Mesodermal cell (in vitro differentiated cells): ENCODE measurements around the gene CFAP20. TPM values are rescaled to one million over a fixed set of nuclear protein-coding genes. Genes with fewer than 3 reads are reported as not detected.

ENCODE experiments used
- H3K27ac ChIP-seq: 2 replicates; pipeline ENCODE4 v1.7.0; 2013; ENCODE audit warnings: mild to moderate bottlenecking, low read depth, low read length, moderate library complexity; ENCODE audit not compliant: severe bottlenecking
- H3K36me3 ChIP-seq: 2 replicates; pipeline ENCODE4 v1.7.1; 2013; ENCODE audit warnings: mild to moderate bottlenecking, low read length, moderate library complexity; ENCODE audit not compliant: control insufficient read depth, insufficient read depth
- H3K4me1 ChIP-seq: one replicate; pipeline ENCODE4 v1.7.1; 2013; ENCODE audit warnings: mild to moderate bottlenecking, low read length; ENCODE audit not compliant: insufficient read depth, control insufficient read depth, poor library complexity, severe bottlenecking
- H3K4me3 ChIP-seq: 2 replicates; pipeline ENCODE4 v1.7.0; 2013; ENCODE audit warnings: low read length, control low read depth, mild to moderate bottlenecking; ENCODE audit not compliant: insufficient read depth, poor library complexity, severe bottlenecking; ENCODE audit errors: extremely low read depth
- H3K9me3 ChIP-seq: 2 replicates; pipeline ENCODE4 v1.7.1; 2013; ENCODE audit warnings: mild to moderate bottlenecking, low read length, moderate library complexity; ENCODE audit not compliant: control insufficient read depth
- WGBS, 2 experiments: methylation state at CpG; one replicate each; pipeline ENCODE4 v1.1.5; 2013; ENCODE audit warnings: missing lambda C conversion rate in 2 of 2; ENCODE audit not compliant: insufficient coverage in 2 of 2; 5-methylcytosine and 5-hydroxymethylcytosine counted together
- polyA plus RNA-seq, 2 experiments: library from polyadenylated mRNA; stranded (reverse); fragments of 50-300 nt; gene quantifications; one replicate each; pipeline ENCODE4 v1.2.3, GENCODE V29; 2013

Gene CFAP20
- polyA plus RNA-seq (2013, experiment 1 of 2), result 58.2 TPM
- 49.2 TPM for polyA plus RNA-seq (2013, experiment 2 of 2)

GRCh38 chr16:58129097-58129936, at the start of gene CFAP20:
Gene CFAP20 (minus strand): TSS chr16:58129381. CDS start chr16:58129115, 266 bp downstream.
- Histone ChIP-seq H3K4me1 (peaks cover 26% of the 10 kb centered on the region), H3K27ac (peak within 1 kb of the TSS; percentile 89), H3K36me3 (no peaks in the 10 kb centered on the region), H3K9me3 (no peaks in the 10 kb centered on the region), H3K4me3 (peak within 1 kb of the TSS; percentile 76)
- 4 to 6% methylated on average over 67 to 69 of the region's 70 CpGs for WGBS, 2 experiments

- H3K9me3 ChIP-seq, result no peaks in the 10 kb centered on the region
- peaks cover 85% of the 10 kb centered on the region for H3K36me3 ChIP-seq
- H3K4me1 ChIP-seq, result no peaks in the 10 kb centered on the region
- H3K4me3 ChIP-seq, result no peak overlapping the region
- WGBS, 2 experiments, result 88% methylated on average over 1 of the region's 1 CpG; no CpG with 5 or more reads in 1 of the 2 experiments
- no peak overlapping the region for H3K27ac ChIP-seq
Observed at GRCh38 chr16:58177353-58177710, 48.2 kb upstream of the CFAP20 start.

GRCh38 chr16:58176608-58177352, 47.6 kb upstream of the CFAP20 start:
- Histone ChIP-seq H3K27ac (no peak overlapping the region), H3K9me3 (no peaks in the 10 kb centered on the region), H3K4me3 (no peak overlapping the region), H3K4me1 (no peaks in the 10 kb centered on the region), H3K36me3 (peaks cover 83% of the 10 kb centered on the region)
- 90 to 98% methylated on average over 4 of the region's 5 CpGs for WGBS, 2 experiments

- no peak overlapping the region for H3K4me3 ChIP-seq
- WGBS, 2 experiments, result no CpG with 5 or more reads among the region's 2 CpGs
- H3K36me3 ChIP-seq, result peaks cover 87% of the 10 kb centered on the region
Observed at GRCh38 chr16:58170223-58170622, 41.0 kb upstream of the CFAP20 start.

GRCh38 chr16:58160855-58161254, 31.7 kb upstream of the CFAP20 start:
- no peak overlapping the region for H3K4me3 ChIP-seq
- H3K9me3 ChIP-seq, result no peaks in the 10 kb centered on the region
- WGBS, 2 experiments, result 50% methylated on average over 1 of the region's 3 CpGs; no CpG with 5 or more reads in 1 of the 2 experiments
- H3K4me1 ChIP-seq, result no peaks in the 10 kb centered on the region
- H3K36me3 ChIP-seq, result peaks cover 83% of the 10 kb centered on the region
- no peak overlapping the region for H3K27ac ChIP-seq

More at GRCh38 chr16:58170223-58170622, 41.0 kb upstream of the CFAP20 start:
- H3K4me1 ChIP-seq, result no peaks in the 10 kb centered on the region
- no peak overlapping the region for H3K27ac ChIP-seq
- no peaks in the 10 kb centered on the region for H3K9me3 ChIP-seq

GRCh38 chr16:58158725-58159124, 29.5 kb upstream of the CFAP20 start:
- 100% methylated on average over 1 of the region's 3 CpGs; no CpG with 5 or more reads in 1 of the 2 experiments for WGBS, 2 experiments
- Histone ChIP-seq H3K9me3 (no peaks in the 10 kb centered on the region), H3K4me1 (no peaks in the 10 kb centered on the region), H3K36me3 (peaks cover 61% of the 10 kb centered on the region), H3K4me3 (no peak overlapping the region), H3K27ac (no peak overlapping the region)

- Histone ChIP-seq H3K36me3 (peaks cover 55% of the 10 kb centered on the region), H3K27ac (no peak overlapping the region), H3K9me3 (no peaks in the 10 kb centered on the region), H3K4me1 (no peaks in the 10 kb centered on the region), H3K4me3 (no peak overlapping the region)
- WGBS, 2 experiments, result 92 to 97% methylated on average over 22 to 25 of the region's 29 CpGs
Observed at GRCh38 chr16:58157951-58158540, 28.9 kb upstream of the CFAP20 start.

- no peak overlapping the region for H3K4me3 ChIP-seq
- no peaks in the 10 kb centered on the region for H3K4me1 ChIP-seq
- H3K27ac ChIP-seq, result no peak overlapping the region
- WGBS, 2 experiments, result 92 to 100% methylated on average over 1 to 2 of the region's 2 CpGs
- no peaks in the 10 kb centered on the region for H3K9me3 ChIP-seq
- peaks cover 47% of the 10 kb centered on the region for H3K36me3 ChIP-seq
Observed at GRCh38 chr16:58157239-58157638, 28.1 kb upstream of the CFAP20 start.

- Histone ChIP-seq H3K27ac (no peak overlapping the region), H3K36me3 (peaks cover 33% of the 10 kb centered on the region), H3K9me3 (no peaks in the 10 kb centered on the region), H3K4me3 (no peak overlapping the region), H3K4me1 (no peaks in the 10 kb centered on the region)
- no CpG with 5 or more reads among the region's 2 CpGs for WGBS, 2 experiments
Observed at GRCh38 chr16:58155839-58156238, 26.7 kb upstream of the CFAP20 start.

GRCh38 chr16:58154345-58154744, 25.2 kb upstream of the CFAP20 start:
- Histone ChIP-seq H3K4me1 (no peaks in the 10 kb centered on the region), H3K36me3 (peaks cover 18% of the 10 kb centered on the region), H3K4me3 (no peak overlapping the region), H3K27ac (no peak overlapping the region), H3K9me3 (no peaks in the 10 kb centered on the region)
- 84 to 100% methylated on average over 2 of the region's 2 CpGs for WGBS, 2 experiments
